Glutamatergic neuron (in vitro differentiated cells): ENCODE results near the gene GLMP. TPM values are rescaled to one million over a fixed set of nuclear protein-coding genes. Genes with fewer than 3 reads are reported as not detected.
A peak's percentile ranks its signal among the peaks of the same experiment; 100 is the strongest.
"Not testable (repeated sequence)": the region's sequence is repeated elsewhere in the genome, so short reads cannot be mapped to it uniquely, and the experiment has no call there.

ENCODE experiments used
- DNase-seq: peaks from one replicate; pipeline ENCODE4 v3.0.0; 2022
- H3K27ac Mint-ChIP-seq: one replicate; pipeline ENCODE4 v1.8.0; 2020; ENCODE audit warnings: mild to moderate bottlenecking, mixed read lengths, inconsistent platforms; ENCODE audit not compliant: unreplicated experiment
- H3K27me3 Mint-ChIP-seq: one replicate; pipeline ENCODE4 v1.8.0; 2020; ENCODE audit warnings: mild to moderate bottlenecking, moderate library complexity, mixed read lengths, inconsistent platforms; ENCODE audit not compliant: unreplicated experiment
- H3K36me3 Mint-ChIP-seq: one replicate; pipeline ENCODE4 v1.8.0; 2020; ENCODE audit warnings: mild to moderate bottlenecking, mixed read lengths, inconsistent platforms; ENCODE audit not compliant: unreplicated experiment
- H3K4me1 Mint-ChIP-seq: one replicate; pipeline ENCODE4 v1.8.0; 2020; ENCODE audit warnings: mild to moderate bottlenecking, low read depth, mixed read lengths, inconsistent platforms; ENCODE audit not compliant: unreplicated experiment
- H3K4me3 Mint-ChIP-seq: one replicate; pipeline ENCODE4 v1.8.0; 2020; ENCODE audit warnings: mild to moderate bottlenecking, mixed read lengths, inconsistent platforms; ENCODE audit not compliant: unreplicated experiment
- H3K9me3 Mint-ChIP-seq: one replicate; pipeline ENCODE4 v1.8.0; 2020; ENCODE audit warnings: mild to moderate bottlenecking, moderate library complexity, mixed read lengths, inconsistent platforms; ENCODE audit not compliant: unreplicated experiment
- total RNA-seq: library from RNA; stranded (reverse); fragmentation: NEBNext Ultra II Directional; extraction: Animal tissue kit (Norgen Biotek cat#: 25700); gene quantifications from one replicate; pipeline ENCODE4 v1.2.1, GENCODE V29; 2021; ENCODE audit not compliant: unreplicated experiment
- TF ChIP-seq, protein P1 (sequence below): fragments of 200-600 bp; sonication (generic); IDR thresholded peaks from one replicate; pipeline ENCODE4 v1.5.0; 2021; ENCODE audit not compliant: partially characterized antibody, unreplicated experiment

Gene GLMP
- total RNA-seq, 1 donor from 2014 or later, result 35.4 TPM

DNA sequence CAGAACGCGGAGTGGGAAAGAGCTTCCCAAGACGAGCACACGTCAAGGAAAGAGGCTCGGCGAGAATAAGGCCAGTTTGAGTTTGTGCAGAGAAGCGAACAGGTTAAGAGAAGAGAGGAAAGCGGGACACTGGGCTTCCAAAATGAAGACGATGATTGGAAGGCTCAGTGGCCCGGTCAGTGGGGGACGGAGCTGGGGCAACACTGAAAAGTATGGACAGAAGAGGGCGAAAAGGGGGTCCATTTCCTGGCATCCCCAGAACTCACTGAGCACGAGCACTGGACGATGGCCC lies 42.4 kb upstream of the GLMP start:
- H3K27me3 Mint-ChIP-seq, result peaks cover 4% of the 10 kb centered on the region
- H3K4me3 Mint-ChIP-seq, result peak overlapping the region; percentile 100
- H3K4me1 Mint-ChIP-seq, result peaks cover 27% of the 10 kb centered on the region
- DNase-seq, result no peak
- TF ChIP-seq, protein P1, sequence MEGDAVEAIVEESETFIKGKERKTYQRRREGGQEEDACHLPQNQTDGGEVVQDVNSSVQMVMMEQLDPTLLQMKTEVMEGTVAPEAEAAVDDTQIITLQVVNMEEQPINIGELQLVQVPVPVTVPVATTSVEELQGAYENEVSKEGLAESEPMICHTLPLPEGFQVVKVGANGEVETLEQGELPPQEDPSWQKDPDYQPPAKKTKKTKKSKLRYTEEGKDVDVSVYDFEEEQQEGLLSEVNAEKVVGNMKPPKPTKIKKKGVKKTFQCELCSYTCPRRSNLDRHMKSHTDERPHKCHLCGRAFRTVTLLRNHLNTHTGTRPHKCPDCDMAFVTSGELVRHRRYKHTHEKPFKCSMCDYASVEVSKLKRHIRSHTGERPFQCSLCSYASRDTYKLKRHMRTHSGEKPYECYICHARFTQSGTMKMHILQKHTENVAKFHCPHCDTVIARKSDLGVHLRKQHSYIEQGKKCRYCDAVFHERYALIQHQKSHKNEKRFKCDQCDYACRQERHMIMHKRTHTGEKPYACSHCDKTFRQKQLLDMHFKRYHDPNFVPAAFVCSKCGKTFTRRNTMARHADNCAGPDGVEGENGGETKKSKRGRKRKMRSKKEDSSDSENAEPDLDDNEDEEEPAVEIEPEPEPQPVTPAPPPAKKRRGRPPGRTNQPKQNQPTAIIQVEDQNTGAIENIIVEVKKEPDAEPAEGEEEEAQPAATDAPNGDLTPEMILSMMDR, result no peak
- peak overlapping the region; percentile 97 for H3K27ac Mint-ChIP-seq
- H3K36me3 Mint-ChIP-seq, result no peaks in the 10 kb centered on the region
- peaks cover 4% of the 10 kb centered on the region for H3K9me3 Mint-ChIP-seq

DNA sequence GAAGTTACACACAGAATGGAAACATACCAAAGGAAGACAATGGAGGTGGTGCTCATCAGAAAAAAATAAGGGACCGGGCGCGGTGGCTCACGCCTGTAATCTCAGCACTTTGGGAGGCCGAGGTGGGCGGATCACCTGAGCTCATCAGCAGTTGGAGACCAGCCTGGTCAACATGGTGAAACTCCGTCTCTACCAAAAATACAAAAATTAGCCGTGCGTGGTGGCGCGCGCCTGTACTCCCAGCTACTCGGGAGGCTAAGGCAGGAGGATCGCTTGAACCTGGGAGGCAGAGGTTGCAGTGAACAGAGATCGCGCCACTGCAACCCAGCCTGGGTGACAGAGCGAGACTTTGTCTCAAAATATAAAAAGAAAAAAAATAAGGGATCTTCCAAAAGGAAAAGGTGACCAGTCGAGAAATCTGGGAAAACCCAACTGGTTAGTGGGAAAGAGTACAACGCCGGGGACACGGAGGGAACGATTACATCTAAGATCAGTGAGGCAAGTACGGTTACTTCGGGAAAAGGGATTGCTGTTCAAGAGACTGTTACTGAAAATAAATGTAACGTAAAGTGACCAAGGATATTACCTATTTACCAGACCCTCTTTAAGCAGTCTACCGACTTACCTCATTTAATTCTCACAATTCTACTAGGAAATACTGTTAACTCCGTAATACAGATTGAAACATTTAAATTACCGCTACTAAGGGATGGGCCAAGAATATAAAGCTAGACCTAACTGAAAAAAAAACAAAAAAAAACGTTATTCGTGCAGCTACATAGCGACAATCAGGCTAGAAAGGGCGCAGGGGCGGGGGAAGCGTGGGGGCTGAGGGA lies 41.8 kb upstream of the GLMP start:
- no peak for DNase-seq
- Mint-ChIP-seq H3K4me3 (peak overlapping the region; percentile 100), H3K9me3 (peaks cover 4% of the 10 kb centered on the region), H3K36me3 (no peaks in the 10 kb centered on the region), H3K27ac (peak overlapping the region; percentile 97), H3K27me3 (peaks cover 4% of the 10 kb centered on the region), H3K4me1 (peaks cover 23% of the 10 kb centered on the region)
- TF ChIP-seq, protein P1, result no peak

DNA sequence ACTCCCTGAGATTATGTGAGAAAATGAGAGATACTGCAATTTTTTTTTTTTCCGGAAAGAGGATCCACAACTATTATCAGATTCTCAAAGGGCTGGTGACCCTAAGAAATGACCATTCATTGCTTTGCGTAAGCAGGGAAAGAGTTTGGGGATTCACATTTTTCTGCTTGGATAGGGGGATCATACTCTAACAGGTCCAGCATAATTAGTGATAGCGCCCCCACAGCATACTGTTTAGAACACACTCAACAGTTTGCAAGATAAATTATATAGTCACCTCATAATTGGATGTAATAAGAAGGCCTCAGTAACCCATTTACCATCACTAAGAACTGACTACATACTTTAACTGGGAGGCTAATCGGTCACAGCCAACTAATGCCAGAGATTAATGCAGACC lies 40.8 kb upstream of the GLMP start:
- H3K9me3 Mint-ChIP-seq, result peaks cover 4% of the 10 kb centered on the region
- TF ChIP-seq, protein P1, result peak; percentile 14
- DNase-seq, result no peak
- H3K27ac Mint-ChIP-seq, result peak overlapping the region; percentile 97
- H3K4me3 Mint-ChIP-seq, result peak overlapping the region; percentile 100
- H3K27me3 Mint-ChIP-seq, result peaks cover 4% of the 10 kb centered on the region
- H3K4me1 Mint-ChIP-seq, result peaks cover 20% of the 10 kb centered on the region
- no peaks in the 10 kb centered on the region for H3K36me3 Mint-ChIP-seq

DNA sequence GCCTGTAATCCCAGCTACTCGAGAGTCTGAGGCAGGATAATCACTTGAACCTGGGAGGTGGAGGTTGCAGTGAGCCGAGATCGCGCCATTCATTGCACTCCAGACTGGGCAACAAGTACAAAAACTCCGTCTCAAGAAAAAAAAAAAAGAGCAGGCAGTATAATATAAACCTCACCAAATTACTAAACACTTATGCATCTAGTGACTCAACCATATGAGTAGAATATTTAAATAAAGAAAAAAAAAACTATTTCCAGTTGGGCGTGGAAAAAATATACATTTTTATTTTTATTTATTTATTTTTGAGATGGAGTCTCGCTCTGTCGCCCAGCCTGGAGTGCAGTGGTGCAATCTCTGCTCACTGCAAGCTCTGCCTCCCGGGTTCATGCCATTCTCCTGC lies 27.7 kb upstream of the GLMP start:
- H3K36me3 Mint-ChIP-seq, H3K27me3 Mint-ChIP-seq, H3K27ac Mint-ChIP-seq, H3K9me3 Mint-ChIP-seq, DNase-seq, H3K4me1 Mint-ChIP-seq, H3K4me3 Mint-ChIP-seq: not testable (repeated sequence)

DNA sequence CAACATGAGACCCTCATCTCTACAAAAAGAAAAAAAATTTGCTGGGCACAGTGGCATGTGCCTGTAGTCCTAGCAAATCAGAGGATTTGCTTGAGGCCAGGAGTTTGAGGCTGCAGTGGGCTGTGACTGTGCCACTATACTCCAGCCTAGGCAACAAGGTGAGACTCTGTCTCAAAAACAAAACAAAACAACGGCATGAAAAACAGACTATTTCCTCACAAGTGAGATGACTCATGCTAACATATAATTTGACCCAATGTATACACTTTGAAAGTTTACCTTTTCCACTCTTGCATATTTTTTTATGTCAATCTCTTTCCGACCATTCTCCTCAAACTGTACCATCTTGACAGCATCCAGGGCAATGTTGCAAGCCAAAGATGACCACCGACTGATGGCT lies 25.1 kb upstream of the GLMP start:
- no peak for DNase-seq
- Mint-ChIP-seq H3K36me3 (no peaks in the 10 kb centered on the region), H3K27me3 (no peaks in the 10 kb centered on the region), H3K4me3 (no peak overlapping the region), H3K27ac (no peak overlapping the region), H3K9me3 (no peaks in the 10 kb centered on the region), H3K4me1 (no peaks in the 10 kb centered on the region)
- TF ChIP-seq, protein P1, result no peak
